ENCODE measurements around the gene GAS7.

The GAS7 gene

GRCh38 chr17:10151667-10152496, 46.5 kb downstream of the GAS7 start:
- H3K4me3 ChIP-seq (ENCODE audit: low read depth, low read length): no peak overlapping the region
- no peaks in the 10 kb centered on the region for H3K36me3 ChIP-seq (ENCODE audit: control insufficient read depth, insufficient read depth, low read length)
- no peak overlapping the region for H3K27ac ChIP-seq (ENCODE audit: low read depth, low read length)
- H3K9ac ChIP-seq (ENCODE audit: low read length): no peak overlapping the region
- H3K27me3 ChIP-seq (ENCODE audit: control insufficient read depth, insufficient read depth, low read length): no peaks in the 10 kb centered on the region
- no peaks in the 10 kb centered on the region for H3K9me3 ChIP-seq (ENCODE audit: control insufficient read depth, insufficient read depth, low read depth, low read length)
- H3K4me1 ChIP-seq (ENCODE audit: control insufficient read depth, insufficient read depth, low read length): peaks cover 9% of the 10 kb centered on the region; the same call in 1 of the 2 replicates

DNA sequence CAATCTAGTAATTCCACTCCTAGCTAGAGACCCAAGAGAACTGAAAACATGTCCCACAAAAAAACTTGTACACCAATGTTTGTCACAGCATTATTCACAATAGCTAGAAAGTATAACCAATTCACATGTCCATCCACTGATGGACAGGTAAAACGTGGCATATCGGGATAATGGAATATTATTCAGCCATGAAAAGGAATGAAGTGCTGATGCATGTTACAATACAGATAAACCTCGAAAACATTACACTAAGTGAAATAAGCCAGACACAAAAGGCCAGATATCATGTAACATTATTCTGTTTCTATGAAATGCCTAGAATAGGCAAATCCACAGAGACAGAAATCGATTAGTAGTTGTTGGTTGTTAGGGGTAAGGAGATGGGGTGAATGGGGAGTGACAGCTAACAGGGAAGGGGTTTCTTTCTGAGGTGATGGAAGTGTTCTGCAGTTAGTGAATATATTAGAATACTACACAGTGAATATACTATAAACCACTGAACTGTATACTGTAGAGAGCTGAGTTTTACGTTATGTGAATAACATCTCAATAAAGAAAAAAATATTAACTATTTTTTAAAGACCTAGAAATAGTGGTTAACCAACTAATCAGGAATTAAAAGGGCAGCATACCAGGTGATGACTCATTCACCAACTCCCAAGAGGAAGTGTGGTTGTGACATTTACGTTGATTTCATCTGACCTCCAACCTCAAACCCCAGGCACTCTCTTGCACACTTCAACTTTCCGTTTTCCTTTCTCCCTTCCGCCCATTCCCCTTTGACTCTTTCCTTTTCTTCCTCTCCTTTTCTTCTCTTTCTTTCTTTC, 48.6 kb downstream of the GAS7 start:
- no peaks in the 10 kb centered on the region for H3K27me3 ChIP-seq (ENCODE audit: control insufficient read depth, insufficient read depth, low read length)
- no peaks in the 10 kb centered on the region for H3K36me3 ChIP-seq (ENCODE audit: control insufficient read depth, insufficient read depth, low read length)
- peaks cover 6% of the 10 kb centered on the region; the same call in 1 of the 2 replicates for H3K4me1 ChIP-seq (ENCODE audit: control insufficient read depth, insufficient read depth, low read length)
- no peak overlapping the region for H3K9ac ChIP-seq (ENCODE audit: low read length)
- H3K4me3 ChIP-seq (ENCODE audit: low read depth, low read length): no peak overlapping the region
- H3K9me3 ChIP-seq (ENCODE audit: control insufficient read depth, insufficient read depth, low read depth, low read length): no peaks in the 10 kb centered on the region
- H3K27ac ChIP-seq (ENCODE audit: low read depth, low read length): no peak overlapping the region

GRCh38 chr17:10147761-10148415, 50.5 kb downstream of the GAS7 start:
- Histone ChIP-seq H3K4me3 (ENCODE audit: low read depth, low read length) (no peak overlapping the region), H3K9ac (ENCODE audit: low read length) (no peak overlapping the region), H3K27me3 (ENCODE audit: control insufficient read depth, insufficient read depth, low read length) (no peaks in the 10 kb centered on the region), H3K36me3 (ENCODE audit: control insufficient read depth, insufficient read depth, low read length) (no peaks in the 10 kb centered on the region), H3K4me1 (ENCODE audit: control insufficient read depth, insufficient read depth, low read length) (peaks cover 6% of the 10 kb centered on the region; the same call in 1 of the 2 replicates), H3K27ac (ENCODE audit: low read depth, low read length) (no peak overlapping the region), H3K9me3 (ENCODE audit: control insufficient read depth, insufficient read depth, low read depth, low read length) (no peaks in the 10 kb centered on the region)

- no peak overlapping the region for H3K27ac ChIP-seq (ENCODE audit: low read depth, low read length)
- H3K9ac ChIP-seq (ENCODE audit: low read length): no peak overlapping the region
- no peaks in the 10 kb centered on the region for H3K9me3 ChIP-seq (ENCODE audit: control insufficient read depth, insufficient read depth, low read depth, low read length)
- H3K36me3 ChIP-seq (ENCODE audit: control insufficient read depth, insufficient read depth, low read length): no peaks in the 10 kb centered on the region
- H3K27me3 ChIP-seq (ENCODE audit: control insufficient read depth, insufficient read depth, low read length): no peaks in the 10 kb centered on the region
- H3K4me1 ChIP-seq (ENCODE audit: control insufficient read depth, insufficient read depth, low read length): peaks cover 6% of the 10 kb centered on the region; the same call in 1 of the 2 replicates
- no peak overlapping the region for H3K4me3 ChIP-seq (ENCODE audit: low read depth, low read length)
These were observed 51.4 kb downstream of the GAS7 start for GRCh38 chr17:10147040-10147439.

DNA sequence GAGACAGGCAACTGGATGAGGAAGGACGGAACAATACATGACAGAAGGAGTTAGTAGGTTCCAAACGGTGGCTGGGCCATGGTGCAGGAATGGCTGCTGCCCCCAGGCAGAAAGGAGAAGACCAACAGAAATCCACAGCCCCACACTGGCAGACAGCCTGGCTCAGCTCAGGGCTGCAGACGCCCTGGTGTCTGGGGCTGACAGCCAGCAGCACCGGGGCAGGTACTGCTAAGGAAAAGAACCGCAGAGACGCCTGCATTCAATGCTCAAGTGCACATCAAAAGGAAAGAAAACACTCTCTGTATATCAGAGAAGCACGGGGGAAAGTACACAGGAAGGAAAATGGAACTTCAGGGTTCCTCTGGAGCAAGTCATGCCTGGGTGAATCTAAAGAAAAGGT, 53.4 kb downstream of the GAS7 start:
- Histone ChIP-seq H3K4me3 (ENCODE audit: low read depth, low read length) (no peak overlapping the region), H3K9ac (ENCODE audit: low read length) (no peak overlapping the region), H3K27ac (ENCODE audit: low read depth, low read length) (no peak overlapping the region), H3K9me3 (ENCODE audit: control insufficient read depth, insufficient read depth, low read depth, low read length) (no peaks in the 10 kb centered on the region), H3K4me1 (ENCODE audit: control insufficient read depth, insufficient read depth, low read length) (peaks cover 7% of the 10 kb centered on the region; the same call in 1 of the 2 replicates), H3K36me3 (ENCODE audit: control insufficient read depth, insufficient read depth, low read length) (no peaks in the 10 kb centered on the region), H3K27me3 (ENCODE audit: control insufficient read depth, insufficient read depth, low read length) (no peaks in the 10 kb centered on the region)

DNA sequence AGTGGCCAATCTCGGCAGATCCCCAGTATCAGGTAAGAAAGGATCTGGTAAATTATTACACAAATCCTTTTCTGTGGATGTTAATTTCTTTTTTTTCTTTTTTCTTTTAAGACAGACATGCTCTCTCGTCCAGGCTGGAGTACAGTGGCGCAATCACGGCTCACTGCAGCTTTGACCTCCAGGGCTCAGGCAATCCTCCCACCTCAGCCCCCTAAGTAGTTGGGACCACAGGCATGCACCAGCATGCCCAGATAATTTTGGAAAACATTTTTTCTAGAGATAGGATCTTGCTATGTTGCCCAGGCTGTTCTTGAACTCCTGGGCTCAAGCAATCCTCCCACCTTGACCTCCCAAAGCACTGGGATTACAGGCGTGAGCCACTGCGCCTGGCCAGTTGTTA, 54.0 kb downstream of the GAS7 start:
- Histone ChIP-seq H3K27ac (ENCODE audit: low read depth, low read length) (no peak overlapping the region; the same call in 1 of the 2 replicates), H3K9me3 (ENCODE audit: control insufficient read depth, insufficient read depth, low read depth, low read length) (no peaks in the 10 kb centered on the region)

GRCh38 chr17:10141436-10141835, 57.0 kb downstream of the GAS7 start:
- Histone ChIP-seq H3K36me3 (ENCODE audit: control insufficient read depth, insufficient read depth, low read length) (no peaks in the 10 kb centered on the region), H3K9me3 (ENCODE audit: control insufficient read depth, insufficient read depth, low read depth, low read length) (no peaks in the 10 kb centered on the region), H3K27ac (ENCODE audit: low read depth, low read length) (no peak overlapping the region), H3K4me1 (ENCODE audit: control insufficient read depth, insufficient read depth, low read length) (peaks cover 10% of the 10 kb centered on the region; the same call in 1 of the 2 replicates), H3K27me3 (ENCODE audit: control insufficient read depth, insufficient read depth, low read length) (no peaks in the 10 kb centered on the region), H3K4me3 (ENCODE audit: low read depth, low read length) (no peak overlapping the region), H3K9ac (ENCODE audit: low read length) (no peak overlapping the region)

More for the DNA sequence above, 54.0 kb downstream of the GAS7 start:
- Histone ChIP-seq H3K4me3 (ENCODE audit: low read depth, low read length) (no peak overlapping the region), H3K4me1 (ENCODE audit: control insufficient read depth, insufficient read depth, low read length) (peaks cover 7% of the 10 kb centered on the region; the same call in 1 of the 2 replicates), H3K9ac (ENCODE audit: low read length) (no peak overlapping the region), H3K27me3 (ENCODE audit: control insufficient read depth, insufficient read depth, low read length) (no peaks in the 10 kb centered on the region), H3K36me3 (ENCODE audit: control insufficient read depth, insufficient read depth, low read length) (no peaks in the 10 kb centered on the region)

GRCh38 chr17:10139577-10139976, 58.8 kb downstream of the GAS7 start:
- Histone ChIP-seq H3K4me1 (ENCODE audit: control insufficient read depth, insufficient read depth, low read length) (peaks cover 10% of the 10 kb centered on the region; the same call in 1 of the 2 replicates), H3K36me3 (ENCODE audit: control insufficient read depth, insufficient read depth, low read length) (no peaks in the 10 kb centered on the region), H3K9ac (ENCODE audit: low read length) (no peak overlapping the region), H3K27ac (ENCODE audit: low read depth, low read length) (no peak overlapping the region), H3K4me3 (ENCODE audit: low read depth, low read length) (no peak overlapping the region), H3K27me3 (ENCODE audit: control insufficient read depth, insufficient read depth, low read length) (no peaks in the 10 kb centered on the region), H3K9me3 (ENCODE audit: control insufficient read depth, insufficient read depth, low read depth, low read length) (no peaks in the 10 kb centered on the region)

DNA sequence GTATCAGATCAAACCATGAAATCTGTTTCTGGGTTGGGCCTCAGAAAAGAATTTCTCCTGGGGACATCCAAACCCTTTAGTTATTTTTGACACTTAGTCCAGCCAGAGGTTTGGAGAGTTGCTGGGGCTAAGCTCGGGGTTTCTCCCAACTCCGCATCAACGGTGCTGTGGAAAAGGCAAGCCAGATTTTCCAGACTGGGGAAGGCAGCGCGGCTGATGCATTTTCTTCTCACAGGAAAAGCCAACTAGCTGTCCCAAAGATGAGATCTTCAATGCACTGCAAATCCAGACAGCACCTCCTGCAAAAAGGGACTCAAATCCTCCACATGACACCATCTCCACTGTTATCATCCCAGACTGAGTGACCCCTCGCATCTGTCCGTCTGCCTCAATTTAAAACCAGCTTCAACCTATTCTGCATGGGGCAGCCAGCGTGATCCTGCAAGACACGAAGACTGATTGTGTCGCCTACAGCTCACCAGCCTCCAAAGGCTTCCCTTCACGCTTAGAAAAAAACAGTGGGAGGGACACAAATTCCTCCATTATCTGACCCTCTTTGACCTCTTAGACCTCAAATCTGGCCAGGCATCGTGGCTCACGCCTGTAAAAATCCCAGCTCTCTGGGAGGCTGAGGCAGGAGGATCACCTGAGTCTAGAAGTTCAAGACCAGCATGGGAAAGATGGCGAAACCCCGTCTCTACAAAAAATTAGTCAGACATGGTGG, 62.0 kb downstream of the GAS7 start:
- H3K9me3 ChIP-seq (ENCODE audit: control insufficient read depth, insufficient read depth, low read depth, low read length): no peaks in the 10 kb centered on the region
- peaks cover 10% of the 10 kb centered on the region; the same call in 1 of the 2 replicates for H3K4me1 ChIP-seq (ENCODE audit: control insufficient read depth, insufficient read depth, low read length)
- H3K27ac ChIP-seq (ENCODE audit: low read depth, low read length): no peak overlapping the region
- no peak overlapping the region for H3K9ac ChIP-seq (ENCODE audit: low read length)
- no peaks in the 10 kb centered on the region for H3K36me3 ChIP-seq (ENCODE audit: control insufficient read depth, insufficient read depth, low read length)
- no peak overlapping the region for H3K4me3 ChIP-seq (ENCODE audit: low read depth, low read length)
- H3K27me3 ChIP-seq (ENCODE audit: control insufficient read depth, insufficient read depth, low read length): no peaks in the 10 kb centered on the region

GRCh38 chr17:10135539-10136257, 62.7 kb downstream of the GAS7 start:
- H3K36me3 ChIP-seq (ENCODE audit: control insufficient read depth, insufficient read depth, low read length): no peaks in the 10 kb centered on the region
- H3K4me3 ChIP-seq (ENCODE audit: low read depth, low read length): no peak overlapping the region
- no peak overlapping the region for H3K9ac ChIP-seq (ENCODE audit: low read length)
- no peaks in the 10 kb centered on the region for H3K27me3 ChIP-seq (ENCODE audit: control insufficient read depth, insufficient read depth, low read length)
- H3K27ac ChIP-seq (ENCODE audit: low read depth, low read length): no peak overlapping the region
- H3K4me1 ChIP-seq (ENCODE audit: control insufficient read depth, insufficient read depth, low read length): peaks cover 9% of the 10 kb centered on the region; the same call in 1 of the 2 replicates
- H3K9me3 ChIP-seq (ENCODE audit: control insufficient read depth, insufficient read depth, low read depth, low read length): no peaks in the 10 kb centered on the region

Data from HUES6 (cell line).